Spinal cord (tissue), 10 donors: ENCODE results near the gene ACP1. TPM values are rescaled to one million over a fixed set of nuclear protein-coding genes. Genes with fewer than 3 reads are reported as not detected.
A peak's percentile ranks its signal among the peaks of the same experiment; 100 is the strongest.

Experiments used
- DNase-seq, 6 donors: peaks; one replicate each; pipeline versions ENCODE4 v3.0.0 to v3.0.0-alpha.2; 2013 to 2015; ENCODE audit warnings: low spot score in 6 of 6, low read depth in 4 of 6
- H3K27ac ChIP-seq: one replicate; pipeline ENCODE4 v1.5.1; 2013; ENCODE audit warnings: low read depth, low read length, control low read depth
- H3K27me3 ChIP-seq: one replicate; pipeline ENCODE4 v1.6.1; 2013; ENCODE audit warnings: low read length; ENCODE audit not compliant: control insufficient read depth, insufficient read depth
- H3K36me3 ChIP-seq: one replicate; pipeline ENCODE4 v1.6.1; 2013; ENCODE audit warnings: low read length; ENCODE audit not compliant: control insufficient read depth, insufficient read depth
- H3K4me1 ChIP-seq: one replicate; pipeline ENCODE4 v1.6.1; 2013; ENCODE audit warnings: low read length; ENCODE audit not compliant: control insufficient read depth, insufficient read depth
- H3K4me3 ChIP-seq: one replicate; pipeline ENCODE4 v1.5.1; 2013; ENCODE audit warnings: low read depth, low read length, control low read depth
- H3K9me3 ChIP-seq: one replicate; pipeline ENCODE4 v1.6.1; 2013; ENCODE audit warnings: low read length; ENCODE audit not compliant: control insufficient read depth, insufficient read depth
- WGBS: methylation state at CpG from one replicate; pipeline ENCODE4 v1.1.5; 2013; ENCODE audit warnings: missing lambda C conversion rate; ENCODE audit not compliant: insufficient coverage; 5-methylcytosine and 5-hydroxymethylcytosine counted together
- polyA plus RNA-seq, 2 donors: library from polyadenylated mRNA; unstranded; fragments of 120-200 nt; gene quantifications; one replicate each; pipeline ENCODE4 v1.2.1, GENCODE V29; 2013; ENCODE audit not compliant: insufficient read length in 2 of 2
- total RNA-seq, 2 donors: library from RNA; depleted of rRNA in 1 of 2; stranded (reverse); fragments of 120-200 nt in 1 of 2; fragments of >200 nt in 1 of 2; gene quantifications; one replicate each; pipeline versions ENCODE4 v1.2.3 to v1.2.4, GENCODE V29; 2013 to 2014
- donor health status: healthy.

Gene ACP1
- total and polyA plus RNA-seq, 4 donors = 91.6 to 120 (median 117) TPM

- Histone ChIP-seq H3K27me3 (no peaks in the 10 kb centered on the region), H3K9me3 (no peaks in the 10 kb centered on the region), H3K36me3 (peaks cover 25% of the 10 kb centered on the region), H3K4me1 (no peaks in the 10 kb centered on the region), H3K27ac (no peak overlapping the region), H3K4me3 (no peak overlapping the region)
- DNase-seq = no peak
- WGBS = 100% methylated on average over 1 of the region's 2 CpGs
Observed at GRCh38 chr2:278312-278926, 13.7 kb downstream of the ACP1 start.

GRCh38 chr2:278927-279320 is 14.2 kb downstream of the ACP1 start:
- no peaks in the 10 kb centered on the region for H3K4me1 ChIP-seq
- H3K27ac ChIP-seq = no peak overlapping the region
- no CpG with 5 or more reads among the region's 4 CpGs for WGBS
- H3K4me3 ChIP-seq = no peak overlapping the region
- H3K36me3 ChIP-seq = peaks cover 25% of the 10 kb centered on the region
- H3K27me3 ChIP-seq = peaks cover under 1% of the 10 kb centered on the region
- H3K9me3 ChIP-seq = no peaks in the 10 kb centered on the region
- DNase-seq = peak in 1 of 6 donors; percentile 57

GRCh38 chr2:279366-279765 is 14.6 kb downstream of the ACP1 start:
- WGBS = no CpG with 5 or more reads among the region's 4 CpGs
- Histone ChIP-seq H3K27ac (no peak overlapping the region), H3K4me3 (no peak overlapping the region), H3K36me3 (peaks cover 25% of the 10 kb centered on the region), H3K4me1 (no peaks in the 10 kb centered on the region), H3K27me3 (peaks cover 5% of the 10 kb centered on the region), H3K9me3 (no peaks in the 10 kb centered on the region)
- no peak for DNase-seq

GRCh38 chr2:279956-280649 is 15.4 kb downstream of the ACP1 start:
- H3K4me3 ChIP-seq = no peak overlapping the region
- no CpG with 5 or more reads among the region's 4 CpGs for WGBS
- no peak overlapping the region for H3K27ac ChIP-seq
- H3K4me1 ChIP-seq = no peaks in the 10 kb centered on the region
- peaks cover 25% of the 10 kb centered on the region for H3K36me3 ChIP-seq
- no peaks in the 10 kb centered on the region for H3K9me3 ChIP-seq
- H3K27me3 ChIP-seq = peaks cover 12% of the 10 kb centered on the region
- no peak for DNase-seq

GRCh38 chr2:280650-281110 is 15.9 kb downstream of the ACP1 start:
- H3K4me3 ChIP-seq = no peak overlapping the region
- WGBS = 64% methylated on average over 6 of the region's 7 CpGs
- H3K27me3 ChIP-seq = peaks cover 17% of the 10 kb centered on the region
- no peaks in the 10 kb centered on the region for H3K9me3 ChIP-seq
- no peaks in the 10 kb centered on the region for H3K4me1 ChIP-seq
- H3K27ac ChIP-seq = no peak overlapping the region
- DNase-seq = no peak
- peaks cover 25% of the 10 kb centered on the region for H3K36me3 ChIP-seq

GRCh38 chr2:281381-281780 is 16.6 kb downstream of the ACP1 start:
- H3K27ac ChIP-seq = no peak overlapping the region
- 94% methylated on average over 6 of the region's 9 CpGs for WGBS
- H3K27me3 ChIP-seq = peaks cover 24% of the 10 kb centered on the region
- no peak for DNase-seq
- no peaks in the 10 kb centered on the region for H3K4me1 ChIP-seq
- H3K36me3 ChIP-seq = peaks cover 20% of the 10 kb centered on the region
- H3K4me3 ChIP-seq = no peak overlapping the region
- no peaks in the 10 kb centered on the region for H3K9me3 ChIP-seq

GRCh38 chr2:282371-283263 is 17.9 kb downstream of the ACP1 start:
- no peak for DNase-seq
- H3K4me1 ChIP-seq = peaks cover 8% of the 10 kb centered on the region
- peaks cover 35% of the 10 kb centered on the region for H3K27me3 ChIP-seq
- H3K27ac ChIP-seq = no peak overlapping the region
- no peak overlapping the region for H3K4me3 ChIP-seq
- H3K36me3 ChIP-seq = peaks cover 14% of the 10 kb centered on the region
- WGBS = 94% methylated on average over 10 of the region's 12 CpGs
- no peaks in the 10 kb centered on the region for H3K9me3 ChIP-seq

GRCh38 chr2:283996-284794 is 19.4 kb downstream of the ACP1 start:
- peaks cover 11% of the 10 kb centered on the region for H3K36me3 ChIP-seq
- no peak overlapping the region for H3K4me3 ChIP-seq
- H3K27me3 ChIP-seq = peaks cover 39% of the 10 kb centered on the region
- no peak for DNase-seq
- H3K9me3 ChIP-seq = no peaks in the 10 kb centered on the region
- H3K27ac ChIP-seq = no peak overlapping the region
- peaks cover 11% of the 10 kb centered on the region for H3K4me1 ChIP-seq
- 58% methylated on average over 2 of the region's 4 CpGs for WGBS

- Histone ChIP-seq H3K36me3 (peaks cover 11% of the 10 kb centered on the region), H3K4me1 (peaks cover 19% of the 10 kb centered on the region), H3K9me3 (no peaks in the 10 kb centered on the region), H3K27me3 (peaks cover 46% of the 10 kb centered on the region), H3K27ac (no peak overlapping the region), H3K4me3 (no peak overlapping the region)
- DNase-seq = peak in 1 of 6 donors; percentile 4
- 61% methylated on average over 12 of the region's 13 CpGs for WGBS
Observed at GRCh38 chr2:284896-285492, 20.2 kb downstream of the ACP1 start.
